ENCODE data around the gene FUT1.

The FUT1 gene

GRCh38 chr19:48714759-48715675, 37.4 kb downstream of the FUT1 start:
- DNase-seq = no peak

- peak; percentile 97 for DNase-seq
Observed at GRCh38 chr19:48713864-48714755, 38.3 kb downstream of the FUT1 start.

GRCh38 chr19:48713041-48713863, 39.2 kb downstream of the FUT1 start:
- no peak for DNase-seq

- DNase-seq = no peak
Observed at GRCh38 chr19:48711106-48711662, 41.3 kb downstream of the FUT1 start.

GRCh38 chr19:48708471-48708870, 44.0 kb downstream of the FUT1 start:
- no peak for DNase-seq

GRCh38 chr19:48705431-48705830, 47.0 kb downstream of the FUT1 start:
- no peak for DNase-seq

- no peak for DNase-seq
Observed at GRCh38 chr19:48703316-48703715, 49.1 kb downstream of the FUT1 start.

GRCh38 chr19:48702701-48703100, 49.7 kb downstream of the FUT1 start:
- DNase-seq = no peak

GRCh38 chr19:48698046-48698445, 54.4 kb downstream of the FUT1 start:
- DNase-seq = no peak

Measured in NCI-H1417 treated with DMSO at 0.1 percent for 48 hours (cell line).